H9 (cell line): ENCODE measurements around the gene PGF. TPM values are rescaled to one million over a fixed set of nuclear protein-coding genes. Genes with fewer than 3 reads are reported as not detected.

Source experiments
- DNase-seq: peaks from one replicate; pipeline ENCODE4 v3.0.0-alpha.2; 2017
- H2AFZ ChIP-seq: one replicate; pipeline ENCODE4 v1.6.1; 2013; ENCODE audit warnings: mild to moderate bottlenecking, low read length, control low read depth, moderate library complexity
- H2AK5ac ChIP-seq: 2 replicates; pipeline ENCODE4 v1.6.1; 2013; ENCODE audit warnings: low read length, control low read depth, mixed read lengths; ENCODE audit not compliant: insufficient read length
- H2BK120ac ChIP-seq: one replicate; pipeline ENCODE4 v1.6.1; 2013; ENCODE audit warnings: low read depth, mild to moderate bottlenecking, low read length, control low read depth, inconsistent platforms; ENCODE audit not compliant: poor library complexity, severe bottlenecking
- H2BK12ac ChIP-seq: 2 replicates; pipeline ENCODE4 v1.6.1; 2013; ENCODE audit warnings: low read length, control low read depth, mixed read lengths, low read depth; ENCODE audit not compliant: insufficient read length
- H2BK15ac ChIP-seq: 2 replicates; pipeline ENCODE4 v1.6.1; 2013; ENCODE audit warnings: low read depth, low read length, control low read depth
- H2BK20ac ChIP-seq: one replicate; pipeline ENCODE4 v1.6.1; 2013; ENCODE audit warnings: low read depth, mild to moderate bottlenecking, low read length, control low read depth, inconsistent platforms; ENCODE audit not compliant: poor library complexity, severe bottlenecking
- H2BK5ac ChIP-seq: 2 replicates; pipeline ENCODE4 v1.6.1; 2013; ENCODE audit warnings: low read length, control low read depth, mixed read lengths; ENCODE audit not compliant: insufficient read length
- H3K14ac ChIP-seq: 2 replicates; pipeline ENCODE4 v1.6.1; 2013; ENCODE audit warnings: low read length, control low read depth; ENCODE audit not compliant: insufficient read depth
- H3K18ac ChIP-seq: 2 replicates; pipeline ENCODE4 v1.6.1; 2013; ENCODE audit warnings: low read depth, mild to moderate bottlenecking, mixed read lengths, low read length, control low read depth; ENCODE audit not compliant: insufficient read length
- H3K23ac ChIP-seq: 2 replicates; pipeline ENCODE4 v1.6.1; 2013; ENCODE audit warnings: low read length, control low read depth, mixed read lengths, low read depth; ENCODE audit not compliant: insufficient read length
- H3K23me2 ChIP-seq: 2 replicates; pipeline ENCODE4 v1.6.1; 2013; ENCODE audit warnings: low read depth, mild to moderate bottlenecking, mixed read lengths, low read length, control low read depth; ENCODE audit not compliant: insufficient read length, poor library complexity, severe bottlenecking
- H3K27ac ChIP-seq: 2 replicates; pipeline ENCODE4 v1.5.1; 2013; ENCODE audit warnings: low read length, control low read depth, mixed read lengths, low read depth; ENCODE audit not compliant: insufficient read length
- H3K27me3 ChIP-seq: 2 replicates; pipeline ENCODE4 v1.6.1; 2013; ENCODE audit warnings: low read length, control low read depth, inconsistent platforms; ENCODE audit not compliant: insufficient read depth
- H3K4ac ChIP-seq: 2 replicates; pipeline ENCODE4 v1.6.1; 2013; ENCODE audit warnings: low read depth, mild to moderate bottlenecking, control low read depth, inconsistent platforms, low read length, moderate library complexity
- H3K4me1 ChIP-seq: 2 replicates; pipeline ENCODE4 v1.6.1; 2013; ENCODE audit warnings: low read length, control low read depth, inconsistent platforms; ENCODE audit not compliant: insufficient read depth
- H3K4me2 ChIP-seq: 2 replicates; pipeline ENCODE4 v1.6.1; 2013; ENCODE audit warnings: low read length, control low read depth, mixed read lengths; ENCODE audit not compliant: insufficient read length, insufficient read depth
- H3K56ac ChIP-seq: 2 replicates; pipeline ENCODE4 v1.6.1; 2013; ENCODE audit warnings: low read depth, mild to moderate bottlenecking, mixed read lengths, low read length, control low read depth; ENCODE audit not compliant: insufficient read length
- H3K79me1 ChIP-seq: 2 replicates; pipeline ENCODE4 v1.6.1; 2013; ENCODE audit warnings: low read depth, mild to moderate bottlenecking, moderate library complexity, low read length, control low read depth, inconsistent platforms; ENCODE audit not compliant: insufficient read depth, poor library complexity, severe bottlenecking
- H3K79me2 ChIP-seq: 2 replicates; pipeline ENCODE4 v1.6.1; 2013; ENCODE audit warnings: low read length, control low read depth, inconsistent platforms; ENCODE audit not compliant: insufficient read depth
- H3K9ac ChIP-seq: 2 replicates; pipeline ENCODE4 v1.6.1; 2013; ENCODE audit warnings: low read length, control low read depth, mixed read lengths; ENCODE audit not compliant: insufficient read length; ENCODE audit errors: extremely low read depth
- H3K9me3 ChIP-seq: one replicate; pipeline ENCODE4 v1.6.1; 2013; ENCODE audit warnings: low read depth, low read length, inconsistent platforms; ENCODE audit not compliant: control insufficient read depth
- H3T11ph ChIP-seq: one replicate; pipeline ENCODE4 v1.6.1; 2013; ENCODE audit warnings: mild to moderate bottlenecking, low read length, control low read depth, inconsistent platforms
- H4K20me1 ChIP-seq: one replicate; pipeline ENCODE4 v1.6.1; 2013; ENCODE audit not compliant: control insufficient read depth, insufficient read length, insufficient read depth
- H4K5ac ChIP-seq: 2 replicates; pipeline ENCODE4 v1.6.1; 2013; ENCODE audit warnings: low read depth, mild to moderate bottlenecking, mixed read lengths, low read length, control low read depth; ENCODE audit not compliant: insufficient read length
- H4K8ac ChIP-seq: replicated peaks from 2 replicates; pipeline ENCODE4 v1.6.1; 2013; ENCODE audit warnings: low read length, control low read depth, mixed read lengths, low read depth; ENCODE audit not compliant: insufficient read length
- H4K91ac ChIP-seq: 2 replicates; pipeline ENCODE4 v1.6.1; 2013; ENCODE audit warnings: low read depth, mild to moderate bottlenecking, moderate library complexity, mixed read lengths, low read length, control low read depth; ENCODE audit not compliant: insufficient read length
- H3K27ac Mint-ChIP-seq, 3 experiments: 2 replicates in 2 of 3; 3 replicates in 1 of 3; pipeline ENCODE4 v1.8.0; 2020 to 2021; ENCODE audit warnings: mixed read lengths in 3 of 3, mild to moderate bottlenecking in 1 of 3, moderate library complexity in 1 of 3
- H3K27me3 Mint-ChIP-seq: 2 replicates; pipeline ENCODE4 v1.8.0; 2021; ENCODE audit warnings: low read depth, mild to moderate bottlenecking, moderate library complexity, mixed read lengths
- H3K36me3 Mint-ChIP-seq, 3 experiments: 2 replicates in 2 of 3; 3 replicates in 1 of 3; pipeline ENCODE4 v1.8.0; 2020 to 2021; ENCODE audit warnings: low read depth in 3 of 3, mixed read lengths in 3 of 3; ENCODE audit not compliant: insufficient read depth in 1 of 3
- H3K4me1 Mint-ChIP-seq, 2 experiments: 2 replicates each; pipeline ENCODE4 v1.8.0; 2020; ENCODE audit warnings: mixed read lengths in 2 of 2
- H3K4me3 Mint-ChIP-seq, 2 experiments: 2 replicates in 1 of 2; 3 replicates in 1 of 2; pipeline ENCODE4 v1.8.0; 2020 to 2021; ENCODE audit warnings: mild to moderate bottlenecking in 2 of 2, mixed read lengths in 2 of 2, moderate library complexity in 1 of 2
- H3K9me3 Mint-ChIP-seq, 2 experiments: 2 replicates in 1 of 2; 3 replicates in 1 of 2; pipeline ENCODE4 v1.8.0; 2020; ENCODE audit warnings: mild to moderate bottlenecking in 2 of 2, mixed read lengths in 2 of 2, moderate library complexity in 1 of 2
- WGBS: extraction: QIAGEN DNeasy Blood & Tissue Kit; methylation state at CpG from one replicate; pipeline ENCODE4 v1.1.7; 2013; ENCODE audit warnings: missing lambda C conversion rate, low lambda C conversion rate, mixed read lengths; ENCODE audit not compliant: insufficient read length; ENCODE audit errors: extremely low coverage; 5-methylcytosine and 5-hydroxymethylcytosine counted together
- total RNA-seq: library from RNA; stranded (reverse); gene quantifications from 2 replicates; pipeline ENCODE4 v1.2.1, GENCODE V29; 2021
- TF ChIP-seq, protein P1 (sequence below): fragments of 200-600 bp; sonication (generic); conservative IDR thresholded peaks from 3 replicates; pipeline ENCODE4 v1.8.0; 2021; ENCODE audit warnings: antibody characterized with exemption, mild to moderate bottlenecking

Gene PGF
- total RNA-seq, 1 experiment from 2014 or later = 2.3 TPM

DNA sequence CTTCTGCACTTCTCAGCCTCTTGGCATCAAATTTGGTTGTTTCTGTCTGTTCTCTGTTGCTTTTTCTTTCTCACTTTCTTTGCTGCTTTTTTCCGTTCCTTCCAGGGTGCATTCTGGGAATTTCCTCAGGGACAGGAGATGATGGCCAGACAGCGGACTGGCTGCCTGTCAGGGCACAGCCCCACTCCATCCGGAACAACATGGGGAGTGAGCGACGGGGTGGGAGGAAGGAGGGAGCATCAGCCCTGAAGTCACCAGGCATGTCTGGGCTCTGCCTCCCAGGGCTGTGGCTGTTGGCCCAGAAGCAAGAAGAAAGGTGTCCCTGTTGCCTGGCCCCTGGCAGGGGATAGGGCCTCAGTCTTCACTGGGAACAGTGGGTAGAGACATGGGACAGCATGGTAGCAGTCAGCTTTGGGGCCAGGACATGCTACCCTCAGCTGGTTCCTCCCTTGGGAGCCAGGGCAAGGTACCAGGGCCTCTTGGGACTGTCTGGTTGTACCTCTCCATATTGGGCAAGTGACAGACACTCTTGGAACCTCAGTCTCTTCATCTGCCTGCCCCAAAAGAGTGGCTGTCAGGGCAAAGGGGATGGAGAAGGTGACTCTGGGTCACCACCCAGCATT, 8.6 kb downstream of the PGF start:
- TF ChIP-seq, protein P1, sequence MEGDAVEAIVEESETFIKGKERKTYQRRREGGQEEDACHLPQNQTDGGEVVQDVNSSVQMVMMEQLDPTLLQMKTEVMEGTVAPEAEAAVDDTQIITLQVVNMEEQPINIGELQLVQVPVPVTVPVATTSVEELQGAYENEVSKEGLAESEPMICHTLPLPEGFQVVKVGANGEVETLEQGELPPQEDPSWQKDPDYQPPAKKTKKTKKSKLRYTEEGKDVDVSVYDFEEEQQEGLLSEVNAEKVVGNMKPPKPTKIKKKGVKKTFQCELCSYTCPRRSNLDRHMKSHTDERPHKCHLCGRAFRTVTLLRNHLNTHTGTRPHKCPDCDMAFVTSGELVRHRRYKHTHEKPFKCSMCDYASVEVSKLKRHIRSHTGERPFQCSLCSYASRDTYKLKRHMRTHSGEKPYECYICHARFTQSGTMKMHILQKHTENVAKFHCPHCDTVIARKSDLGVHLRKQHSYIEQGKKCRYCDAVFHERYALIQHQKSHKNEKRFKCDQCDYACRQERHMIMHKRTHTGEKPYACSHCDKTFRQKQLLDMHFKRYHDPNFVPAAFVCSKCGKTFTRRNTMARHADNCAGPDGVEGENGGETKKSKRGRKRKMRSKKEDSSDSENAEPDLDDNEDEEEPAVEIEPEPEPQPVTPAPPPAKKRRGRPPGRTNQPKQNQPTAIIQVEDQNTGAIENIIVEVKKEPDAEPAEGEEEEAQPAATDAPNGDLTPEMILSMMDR = no peak; the same call in 2 of the 3 replicates
- H2AFZ ChIP-seq = no peak overlapping the region
- H3K4me1 Mint-ChIP-seq = peaks cover 3 to 15% of the 10 kb centered on the region in 2 experiments
- H3T11ph ChIP-seq = no peak overlapping the region
- H3K27me3 Mint-ChIP-seq = no peaks in the 10 kb centered on the region
- no peak overlapping the region for H2AK5ac ChIP-seq
- H3K18ac ChIP-seq = no peak overlapping the region
- no peak overlapping the region for H3K4ac ChIP-seq
- no peak for DNase-seq
- no peak overlapping the region for H2BK15ac ChIP-seq
- no peak overlapping the region for H3K23ac ChIP-seq
- H2BK120ac ChIP-seq = no peak overlapping the region
- no peak overlapping the region for H3K4me2 ChIP-seq
- no peak overlapping the region for H3K9ac ChIP-seq
- peaks cover 5% of the 10 kb centered on the region for H4K20me1 ChIP-seq
- no peaks in the 10 kb centered on the region for H3K27me3 ChIP-seq
- H4K8ac ChIP-seq = no peak overlapping the region
- H4K91ac ChIP-seq = no peak overlapping the region
- H3K27ac Mint-ChIP-seq = no peak overlapping the region; a peak in 1 of 7 replicates
- H3K9me3 Mint-ChIP-seq = no peaks in the 10 kb centered on the region
- H3K23me2 ChIP-seq = no peaks in the 10 kb centered on the region
- H3K36me3 Mint-ChIP-seq = no peaks in the 10 kb centered on the region
- H3K4me1 ChIP-seq = no peaks in the 10 kb centered on the region
- no peak overlapping the region for H4K5ac ChIP-seq
- no peaks in the 10 kb centered on the region for H3K79me2 ChIP-seq
- H3K27ac ChIP-seq = no peak overlapping the region
- H3K4me3 Mint-ChIP-seq = no peak overlapping the region
- no peaks in the 10 kb centered on the region for H3K79me1 ChIP-seq
- H3K56ac ChIP-seq = no peak overlapping the region
- H2BK12ac ChIP-seq = no peak overlapping the region
- WGBS = no CpG with 5 or more reads among the region's 5 CpGs
- H3K9me3 ChIP-seq = no peaks in the 10 kb centered on the region
- H3K14ac ChIP-seq = no peak overlapping the region
- no peak overlapping the region for H2BK20ac ChIP-seq
- H2BK5ac ChIP-seq = no peak overlapping the region
